ENCODE measurements around the gene NPAP1. TPM values are rescaled to one million over a fixed set of nuclear protein-coding genes. Genes with fewer than 3 reads are reported as not detected.
"Not testable (repeated sequence)": the region's sequence is repeated elsewhere in the genome, so short reads cannot be mapped to it uniquely, and the experiment has no call there.

The NPAP1 gene
- total RNA-seq: under 1 TPM; 0.26 to 0.33 TPM

GRCh38 chr15:24675332-24676144 lies at the start of gene NPAP1:
NPAP1 (plus strand) TSS chr15:24675775; CDS start chr15:24675868, 93 bp downstream.
- no peak within 1 kb of the TSS for H3K27ac ChIP-seq
- H3K4me1 ChIP-seq: no peaks in the 10 kb centered on the region
- intact Hi-C loops (cut with DNase I): no loop called here
- DNase-seq (no peak), ATAC-seq (no peak)
- no peak for TF ChIP-seq POLR2A (IDR thresholded peaks at IDR 0.05)
- TF ChIP-seq, protein P1, sequence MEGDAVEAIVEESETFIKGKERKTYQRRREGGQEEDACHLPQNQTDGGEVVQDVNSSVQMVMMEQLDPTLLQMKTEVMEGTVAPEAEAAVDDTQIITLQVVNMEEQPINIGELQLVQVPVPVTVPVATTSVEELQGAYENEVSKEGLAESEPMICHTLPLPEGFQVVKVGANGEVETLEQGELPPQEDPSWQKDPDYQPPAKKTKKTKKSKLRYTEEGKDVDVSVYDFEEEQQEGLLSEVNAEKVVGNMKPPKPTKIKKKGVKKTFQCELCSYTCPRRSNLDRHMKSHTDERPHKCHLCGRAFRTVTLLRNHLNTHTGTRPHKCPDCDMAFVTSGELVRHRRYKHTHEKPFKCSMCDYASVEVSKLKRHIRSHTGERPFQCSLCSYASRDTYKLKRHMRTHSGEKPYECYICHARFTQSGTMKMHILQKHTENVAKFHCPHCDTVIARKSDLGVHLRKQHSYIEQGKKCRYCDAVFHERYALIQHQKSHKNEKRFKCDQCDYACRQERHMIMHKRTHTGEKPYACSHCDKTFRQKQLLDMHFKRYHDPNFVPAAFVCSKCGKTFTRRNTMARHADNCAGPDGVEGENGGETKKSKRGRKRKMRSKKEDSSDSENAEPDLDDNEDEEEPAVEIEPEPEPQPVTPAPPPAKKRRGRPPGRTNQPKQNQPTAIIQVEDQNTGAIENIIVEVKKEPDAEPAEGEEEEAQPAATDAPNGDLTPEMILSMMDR (IDR thresholded peaks at IDR 0.05): no peak
- H3K36me3 ChIP-seq (replicated peaks in 1 of 2; ENCODE audit: insufficient read depth in 1 of 2, low read depth in 2 of 2): no peaks in the 10 kb centered on the region
- H3K4me3 ChIP-seq: no peak within 1 kb of the TSS
- WGBS, 2 donors: 86 to 93% methylated on average over 30 to 50 of the region's 62 CpGs
- H3K27me3 ChIP-seq: no peaks in the 10 kb centered on the region
- no peaks in the 10 kb centered on the region for H3K9me3 ChIP-seq

DNA sequence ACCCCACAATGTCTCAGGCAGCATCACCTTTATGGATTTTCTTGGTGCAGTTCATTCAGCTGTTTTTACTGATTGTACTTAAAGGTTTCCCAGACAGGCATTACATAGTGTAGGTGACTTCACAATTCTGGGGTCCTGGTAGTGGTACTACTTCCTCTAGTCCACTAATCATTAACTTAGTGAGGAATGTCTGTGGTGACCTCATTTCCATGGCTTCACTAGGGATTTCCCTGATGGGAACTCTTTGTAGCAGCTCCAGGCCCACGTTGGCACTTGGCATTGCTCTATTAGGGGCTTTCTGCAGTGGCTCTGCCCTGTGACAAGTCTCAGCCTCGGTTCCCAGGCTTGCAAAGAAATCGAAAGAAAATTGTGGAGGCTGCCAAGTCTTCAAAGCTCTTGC lies 48.1 kb upstream of the NPAP1 start:
- TF ChIP-seq POLR2A (IDR thresholded peaks at IDR 0.05): no peak
- TF ChIP-seq, protein P1 (IDR thresholded peaks at IDR 0.05): no peak
- Histone ChIP-seq H3K4me1 (no peaks in the 10 kb centered on the region), H3K27ac (no peak overlapping the region), H3K27me3 (no peaks in the 10 kb centered on the region), H3K4me3 (no peak overlapping the region), H3K36me3 (replicated peaks in 1 of 2; ENCODE audit: insufficient read depth in 1 of 2, low read depth in 2 of 2) (no peaks in the 10 kb centered on the region), H3K9me3 (peaks cover 0 to 1% (median 0%) of the 10 kb centered on the region in 3 donors)
- DNase-seq (no peak), ATAC-seq (no peak)
- intact Hi-C loops (cut with DNase I): no loop called here
- 35 to 39% methylated on average over 3 of the region's 3 CpGs for WGBS, 2 donors

GRCh38 chr15:24633082-24633481 lies 42.5 kb upstream of the NPAP1 start:
- 82 to 85% methylated on average over 4 of the region's 4 CpGs for WGBS, 2 donors
- H3K27ac ChIP-seq: no peak overlapping the region
- H3K27me3 ChIP-seq: no peaks in the 10 kb centered on the region
- TF ChIP-seq POLR2A (IDR thresholded peaks at IDR 0.05): no peak
- TF ChIP-seq, protein P1 (IDR thresholded peaks at IDR 0.05): no peak
- ATAC-seq (no peak), DNase-seq (no peak)
- no peaks in the 10 kb centered on the region for H3K4me1 ChIP-seq
- no peaks in the 10 kb centered on the region for H3K36me3 ChIP-seq (replicated peaks in 1 of 2; ENCODE audit: insufficient read depth in 1 of 2, low read depth in 2 of 2)
- H3K9me3 ChIP-seq: peaks cover 0 to 8% (median 0%) of the 10 kb centered on the region in 3 donors
- no peak overlapping the region for H3K4me3 ChIP-seq
- intact Hi-C loops (cut with DNase I): no loop called here

DNA sequence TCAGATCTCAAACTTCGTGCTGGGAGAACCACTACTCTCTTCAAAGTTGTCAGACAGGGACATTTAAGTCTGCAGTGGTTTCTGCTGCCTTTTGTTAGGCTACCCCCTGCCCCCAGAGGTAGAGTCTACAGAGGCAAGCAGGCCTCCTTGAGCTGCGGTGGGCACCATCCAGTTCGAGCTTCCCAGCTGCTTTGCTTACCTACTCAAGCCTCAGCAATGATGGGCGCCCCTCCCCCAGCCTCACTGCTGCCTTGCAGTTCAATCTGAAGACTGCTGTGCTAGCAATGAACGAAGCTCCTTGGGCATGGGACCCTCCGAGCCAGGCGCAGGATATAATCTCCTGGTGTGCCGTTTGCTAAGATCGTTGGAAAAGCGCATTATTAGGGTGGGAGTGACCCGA lies 36.2 kb upstream of the NPAP1 start:
- intact Hi-C loops (cut with DNase I); H3K4me1 ChIP-seq; H3K36me3 ChIP-seq (replicated peaks in 1 of 2; ENCODE audit: insufficient read depth in 1 of 2, low read depth in 2 of 2); DNase-seq; H3K9me3 ChIP-seq; H3K4me3 ChIP-seq; ATAC-seq; H3K27me3 ChIP-seq; H3K27ac ChIP-seq: not testable (repeated sequence)
- WGBS, 2 donors: 70 to 90% methylated on average over 10 to 11 of the region's 11 CpGs

DNA sequence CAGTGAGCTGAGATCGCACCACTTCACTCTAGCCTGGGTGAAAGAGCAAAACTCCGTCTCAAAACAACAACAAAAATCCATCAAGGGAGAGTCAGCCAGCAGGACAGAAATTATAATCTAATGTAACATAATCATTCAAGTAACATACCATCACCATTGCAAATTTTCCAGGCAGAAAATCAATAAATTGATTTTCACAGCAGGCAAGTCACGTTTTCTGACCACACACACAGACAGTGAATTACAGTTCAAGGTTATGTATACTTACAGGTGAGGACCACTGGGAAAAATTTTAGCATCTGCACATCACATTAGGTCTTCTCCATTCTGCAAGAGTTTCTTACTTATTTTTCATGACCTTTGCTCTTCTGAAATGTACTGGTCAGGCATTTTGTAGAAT lies 29.9 kb upstream of the NPAP1 start:
- H3K27me3 ChIP-seq: no peaks in the 10 kb centered on the region
- DNase-seq (no peak), ATAC-seq (no peak)
- no peaks in the 10 kb centered on the region for H3K4me1 ChIP-seq
- intact Hi-C loops (cut with DNase I): no loop called here
- H3K27ac ChIP-seq: no peak overlapping the region
- no peak overlapping the region for H3K4me3 ChIP-seq
- TF ChIP-seq, protein P1 (IDR thresholded peaks at IDR 0.05): no peak
- TF ChIP-seq POLR2A (IDR thresholded peaks at IDR 0.05): no peak
- H3K36me3 ChIP-seq (replicated peaks in 1 of 2; ENCODE audit: insufficient read depth in 1 of 2, low read depth in 2 of 2): no peaks in the 10 kb centered on the region
- H3K9me3 ChIP-seq: no peaks in the 10 kb centered on the region
- 44 to 51% methylated on average over 3 of the region's 3 CpGs for WGBS, 2 donors

Measured in body of pancreas (tissue), 4 donors.